Stimulated activated CD4-positive, alpha-beta T cell treated with anti-CD3 and anti-CD28 coated beads, TNF-alpha, amount 100 ng/mL, for 24 hours (primary cell): ENCODE measurements around the gene MYH11.
"Not testable (repeated sequence)": the region's sequence is repeated elsewhere in the genome, so short reads cannot be mapped to it uniquely, and the experiment has no call there.

Experiments used
- DNase-seq, 3 experiments: peaks; one replicate each; pipeline ENCODE4 v3.0.0-alpha.2; 2020; ENCODE audit warnings: low read depth in 3 of 3

MYH11 gene

GRCh38 chr16:15751940-15752339 lies 104.9 kb downstream of the MYH11 start:
- DNase-seq, result no peak

DNA sequence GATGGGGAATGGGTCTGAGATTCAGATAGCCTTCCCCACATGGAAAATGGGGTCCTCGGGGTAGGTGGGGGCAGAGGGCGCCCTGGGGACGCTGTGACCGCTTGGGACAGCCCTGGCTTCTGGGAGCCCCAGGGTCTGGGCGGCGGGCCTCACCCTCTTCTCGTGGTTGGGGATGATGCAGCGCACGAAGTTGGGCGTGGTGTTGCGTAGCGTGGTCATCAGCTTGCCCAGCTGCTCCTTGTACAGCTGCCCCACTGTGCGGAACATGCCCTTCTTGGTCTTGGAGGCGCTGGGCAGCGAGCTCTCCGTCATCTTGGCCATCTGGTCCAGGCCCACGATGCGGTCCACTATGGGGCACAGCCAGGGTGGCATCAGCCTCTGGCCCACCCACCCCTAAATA lies 106.8 kb downstream of the MYH11 start:
- no peak for DNase-seq

DNA sequence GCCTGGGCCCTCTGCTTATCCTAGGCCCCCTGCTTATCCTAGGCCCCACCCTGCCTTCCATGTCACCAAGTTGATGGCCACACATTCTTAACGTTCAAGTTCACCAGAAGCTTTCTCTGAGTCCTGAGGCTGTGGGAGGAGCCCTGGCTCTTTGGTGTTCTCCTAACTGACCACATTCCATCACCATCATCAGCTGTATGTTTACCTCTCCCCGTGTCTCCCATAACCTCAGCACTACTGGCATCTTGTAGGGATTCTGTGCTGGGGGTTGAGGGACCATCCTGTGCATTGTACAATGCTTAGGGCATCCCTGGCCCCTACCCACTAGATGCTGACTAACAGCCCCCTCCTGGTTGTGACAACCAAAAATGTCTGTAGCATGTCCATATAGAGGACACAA lies 107.5 kb downstream of the MYH11 start:
- DNase-seq, result no peak

GRCh38 chr16:15748654-15749053 lies 108.2 kb downstream of the MYH11 start:
- no peak for DNase-seq

DNA sequence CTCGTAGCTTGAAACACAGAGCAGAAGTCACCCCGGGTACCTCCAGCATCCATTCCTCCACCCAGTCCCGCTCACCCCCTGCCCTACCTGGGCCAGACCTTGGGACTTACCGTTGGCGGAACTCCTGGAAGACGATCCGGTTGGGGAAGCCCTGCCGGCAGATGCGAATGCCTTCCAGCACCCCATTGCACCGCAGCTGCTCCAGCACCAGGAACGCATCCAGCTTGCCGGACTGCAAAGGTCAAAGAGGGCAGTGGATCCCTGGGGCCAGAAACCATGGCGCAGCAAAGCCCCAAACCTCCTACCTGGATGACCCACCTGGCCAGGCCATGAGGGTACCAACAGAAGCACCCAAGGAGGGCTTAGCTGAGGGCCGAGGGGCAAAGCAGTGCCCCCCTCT lies 108.9 kb downstream of the MYH11 start:
- no peak for DNase-seq

DNA sequence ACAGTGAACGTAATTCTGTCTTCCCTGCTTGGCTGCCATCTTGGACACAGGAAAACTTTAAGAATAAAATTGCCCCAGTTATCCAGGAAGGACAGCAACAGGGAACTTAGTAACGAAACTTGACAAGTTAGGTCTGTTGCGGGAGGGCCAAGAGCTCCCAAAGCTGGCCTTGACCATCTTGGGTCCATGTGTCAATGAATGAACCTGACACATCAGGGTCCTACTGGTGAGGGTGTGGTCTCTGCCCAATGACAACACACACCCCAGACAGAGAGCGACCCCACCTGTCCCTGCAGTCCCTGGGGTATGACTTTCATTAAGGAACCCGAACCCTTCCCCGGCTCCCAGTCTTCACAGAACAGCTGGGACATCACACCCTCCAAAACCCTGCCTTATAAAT lies 110.5 kb downstream of the MYH11 start:
- DNase-seq, result no peak

- no peak for DNase-seq
Observed at GRCh38 chr16:15743657-15744056, 113.2 kb downstream of the MYH11 start.

DNA sequence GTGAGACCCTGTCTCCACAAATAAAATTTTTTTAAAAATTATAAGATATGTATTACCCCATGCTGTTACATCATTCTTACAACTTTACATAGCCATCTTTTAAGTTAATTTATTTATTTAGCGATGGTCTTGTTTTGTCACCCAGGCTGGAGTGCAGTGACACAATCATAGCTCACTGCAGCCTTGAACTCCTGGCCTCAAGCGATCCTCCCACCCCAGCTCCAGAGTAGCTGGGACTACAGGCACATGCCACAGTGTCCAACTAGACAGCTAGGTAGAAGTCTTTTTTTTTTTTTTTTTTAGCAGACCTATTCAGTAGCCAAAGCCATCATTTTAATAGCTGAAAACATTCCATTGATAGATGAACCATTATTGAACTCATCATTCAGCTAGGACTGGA lies 114.1 kb downstream of the MYH11 start:
- no peak for DNase-seq

GRCh38 chr16:15741207-15741871 lies 115.5 kb downstream of the MYH11 start:
- no peak for DNase-seq

GRCh38 chr16:15739950-15740349 lies 116.9 kb downstream of the MYH11 start:
- no peak for DNase-seq

DNA sequence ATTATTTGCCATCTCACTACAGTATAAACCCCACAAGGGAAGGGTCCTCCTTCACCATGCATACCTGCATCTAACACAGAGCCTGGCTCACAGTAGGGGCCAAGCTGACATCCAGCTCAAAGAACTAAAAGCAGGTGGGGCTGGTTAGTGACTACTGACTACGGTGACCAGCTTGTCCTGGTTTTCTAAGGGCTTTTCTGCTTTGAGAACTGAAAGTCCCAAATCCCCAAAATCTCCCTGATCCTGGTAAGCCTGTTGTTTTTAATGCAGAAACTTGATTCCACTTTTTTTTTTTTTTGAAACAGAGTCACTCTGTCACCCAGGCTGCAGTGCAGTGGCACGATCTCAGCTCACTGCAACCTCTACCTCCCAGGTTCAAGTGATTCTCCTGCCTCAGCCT lies 117.4 kb downstream of the MYH11 start:
- no peak for DNase-seq

DNA sequence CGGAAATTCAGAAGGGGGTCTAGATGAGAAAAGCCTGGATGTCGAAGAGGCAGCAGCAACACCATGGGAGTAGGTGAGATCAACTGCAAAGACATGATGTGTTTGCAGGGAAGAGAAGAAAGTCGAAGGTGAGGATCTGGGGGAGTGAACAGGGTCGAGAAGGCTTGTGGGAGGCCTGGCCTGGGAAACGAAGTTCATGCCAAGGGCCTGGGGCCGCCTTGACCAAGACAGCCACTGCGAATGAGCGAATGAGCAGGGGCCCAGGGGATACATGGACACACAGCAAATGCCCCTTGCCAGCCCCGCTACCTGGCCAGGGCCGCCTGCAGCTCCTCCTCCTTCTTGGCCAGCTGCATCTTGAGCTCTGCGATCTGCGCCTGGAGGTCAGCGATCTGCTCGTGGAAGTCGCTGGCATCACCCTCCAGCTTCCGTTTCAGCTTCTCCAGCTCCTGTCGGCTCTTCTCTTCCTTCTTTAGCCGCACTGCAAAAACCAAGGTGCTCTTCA lies 119.6 kb downstream of the MYH11 start:
- DNase-seq, result no peak

DNA sequence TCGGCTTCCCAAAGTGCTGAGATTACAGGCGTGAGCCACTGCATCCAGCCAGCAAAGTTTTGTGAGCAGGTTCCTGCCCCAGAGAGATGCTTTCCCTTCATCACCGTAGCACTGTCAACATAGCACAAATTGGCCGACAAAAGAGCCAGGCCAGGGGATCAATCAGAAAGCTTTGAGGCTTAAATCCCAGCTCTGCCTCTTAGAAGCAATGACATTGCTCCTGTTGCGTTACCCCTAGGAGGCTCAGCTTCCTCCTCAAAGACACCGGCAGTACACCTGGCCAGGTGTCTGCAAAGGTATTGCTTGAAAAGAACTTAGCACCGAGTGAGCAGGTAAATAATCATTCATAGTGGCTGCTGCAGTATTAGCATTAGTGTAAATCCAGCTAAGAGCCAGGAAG lies 120.3 kb downstream of the MYH11 start:
- DNase-seq, result no peak

- no peak for DNase-seq
Observed at GRCh38 chr16:15735610-15736009, 121.2 kb downstream of the MYH11 start.

DNA sequence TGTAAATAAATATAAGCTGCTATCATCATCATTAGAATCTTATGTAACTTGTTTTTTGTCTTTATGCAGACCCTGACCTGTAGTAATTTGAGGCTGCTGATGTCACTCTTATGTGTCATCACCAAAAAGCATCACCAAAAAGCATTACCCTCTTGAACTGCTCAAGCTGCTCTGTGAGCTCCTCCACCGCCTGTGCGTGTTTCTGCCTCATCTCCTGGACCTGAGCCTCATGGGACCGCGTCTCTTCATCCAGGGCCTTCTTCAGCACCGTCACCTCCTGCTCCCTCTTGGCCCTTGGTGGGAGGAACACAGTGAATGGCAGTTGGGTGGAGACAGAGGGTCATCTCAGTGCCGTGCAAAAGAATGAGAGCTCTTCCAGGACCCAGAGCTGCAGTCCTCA lies 124.4 kb downstream of the MYH11 start:
- DNase-seq, result no peak

GRCh38 chr16:15729152-15729551 lies 127.7 kb downstream of the MYH11 start:
- DNase-seq, result no peak

GRCh38 chr16:15727697-15728096 lies 129.1 kb downstream of the MYH11 start:
- not testable (repeated sequence) for DNase-seq

DNA sequence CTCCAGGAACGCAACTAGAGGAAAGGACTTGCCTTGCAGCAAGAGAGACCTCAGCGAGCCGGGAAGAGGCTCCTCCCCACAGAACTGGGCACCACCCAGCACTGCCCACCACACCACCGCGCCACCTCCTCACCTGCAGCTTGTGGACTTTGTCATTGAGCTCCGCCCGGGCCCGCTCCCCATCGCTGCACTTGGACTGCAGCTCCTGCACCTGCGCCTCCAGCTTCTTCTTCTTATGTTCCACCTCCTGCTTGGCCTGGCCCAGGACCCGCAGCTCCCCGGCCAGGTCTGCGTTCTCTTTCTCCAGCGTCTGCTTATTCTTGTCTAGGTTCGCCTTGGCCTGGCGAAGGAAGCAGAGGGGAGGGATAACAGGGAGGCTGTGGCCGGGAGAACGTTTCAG lies 130.1 kb downstream of the MYH11 start:
- DNase-seq, result no peak

DNA sequence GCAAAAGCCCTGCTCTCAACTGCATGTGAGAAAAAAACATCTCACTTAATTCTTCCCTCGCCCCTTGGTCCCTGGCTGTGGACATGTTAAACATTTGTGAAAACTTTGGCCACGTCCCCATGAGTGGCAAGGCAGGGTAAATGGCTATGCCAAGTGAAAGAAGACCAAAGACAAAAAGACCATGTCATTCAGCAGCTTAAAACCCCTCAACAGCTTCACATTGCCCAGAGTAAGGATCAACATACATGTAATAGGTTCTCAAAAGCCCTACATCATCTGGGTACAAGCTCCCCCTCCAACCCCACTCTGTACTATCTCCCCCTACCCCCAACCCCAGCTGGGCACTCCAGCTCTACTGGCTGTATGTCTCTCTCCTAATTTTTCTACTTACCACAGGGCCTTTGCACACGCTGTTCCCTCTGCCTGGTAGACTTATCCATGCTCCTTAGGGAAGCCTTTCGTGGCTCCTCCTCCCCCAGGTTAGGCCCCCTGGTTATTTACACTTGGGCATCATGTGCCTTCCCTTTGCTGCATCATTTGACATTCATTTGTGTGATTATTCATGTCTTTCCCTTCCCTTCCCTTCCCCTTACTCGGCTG lies 131.1 kb downstream of the MYH11 start:
- DNase-seq, result no peak

GRCh38 chr16:15723808-15724207 lies 133.0 kb downstream of the MYH11 start:
- DNase-seq, result no peak

GRCh38 chr16:15721018-15721417 lies 135.8 kb downstream of the MYH11 start:
- no peak for DNase-seq

GRCh38 chr16:15716694-15717447 lies 140.0 kb downstream of the MYH11 start:
- no peak for DNase-seq

- no peak for DNase-seq
Observed at GRCh38 chr16:15715221-15715620, 141.6 kb downstream of the MYH11 start.
